Measurements from ENCODE around the gene MRPS27. TPM values are rescaled to one million over a fixed set of nuclear protein-coding genes. Genes with fewer than 3 reads are reported as not detected.

MRPS27 gene
- total RNA-seq, 6 experiments from 2014 or later = 28.6 to 40.3 (median 36.0) TPM

DNA sequence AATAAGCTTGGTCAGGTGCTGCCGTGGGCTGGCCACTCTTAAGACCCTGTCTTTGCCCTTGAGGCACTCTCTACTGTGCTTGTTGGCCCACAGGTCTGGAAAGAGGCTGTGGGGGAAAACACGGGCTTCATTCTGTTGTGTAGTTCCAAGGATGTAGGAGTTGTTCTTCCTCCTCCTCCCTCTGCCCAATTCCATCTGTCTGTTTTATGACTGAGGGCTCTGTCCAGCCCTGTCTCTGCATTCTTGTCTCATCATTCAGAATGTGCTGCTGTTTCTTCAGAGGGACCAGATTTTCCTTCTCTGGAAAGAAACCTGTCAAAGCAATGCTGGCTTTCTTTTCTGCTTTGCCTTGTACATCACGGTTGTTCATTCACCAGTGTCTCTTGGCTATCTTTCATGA, 128.6 kb downstream of the MRPS27 start:
- ATAC-seq (no peak), DNase-seq (no peak)
- TF ChIP-seq POLR2A (IDR thresholded peaks at IDR 0.05) (no peak), CTCF (IDR thresholded peaks at IDR 0.05) (no peak)
- intact Hi-C loops (cut with DNase I) = no loop called here
- Histone ChIP-seq H3K4me1 (no peaks in the 10 kb centered on the region), H3K27me3 (no peaks in the 10 kb centered on the region), H3K36me3 (no peaks in the 10 kb centered on the region), H3K9me3 (no peaks in the 10 kb centered on the region), H3K27ac (no peak overlapping the region), H3K4me3 (no peak overlapping the region)
- WGBS (ENCODE audit: insufficient coverage, low coverage, low lambda C conversion rate, missing lambda C conversion rate) = 26% methylated on average over 3 of the region's 3 CpGs

DNA sequence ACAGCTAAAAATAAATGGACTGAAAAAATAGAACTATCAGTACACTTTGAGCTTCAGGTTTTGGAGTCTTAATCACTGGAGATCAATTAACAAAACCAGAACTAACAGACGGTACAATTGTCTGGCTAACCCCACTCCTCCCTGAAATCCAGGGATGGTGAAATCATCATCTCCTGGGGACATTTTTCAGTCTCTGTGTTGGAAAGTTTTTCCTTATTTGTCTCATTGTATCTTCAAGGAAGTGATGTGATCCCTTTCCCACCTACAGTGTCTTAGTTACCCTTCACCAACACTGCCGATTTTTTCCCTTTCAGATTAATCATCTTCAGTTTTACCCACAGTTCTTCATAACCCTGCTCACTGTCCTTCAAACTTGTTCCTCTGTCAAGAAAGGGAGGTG, 130.9 kb downstream of the MRPS27 start:
- ATAC-seq = no peak
- Histone ChIP-seq H3K27ac (no peak overlapping the region), H3K36me3 (no peaks in the 10 kb centered on the region), H3K27me3 (no peaks in the 10 kb centered on the region), H3K4me1 (no peaks in the 10 kb centered on the region), H3K4me3 (no peak overlapping the region), H3K9me3 (no peaks in the 10 kb centered on the region)
- DNase-seq = no peak
- no peak for TF ChIP-seq CTCF (IDR thresholded peaks at IDR 0.05)
- no peak for TF ChIP-seq POLR2A (IDR thresholded peaks at IDR 0.05)
- intact Hi-C loops (cut with DNase I) = no loop called here
- 88% methylated on average over 2 of the region's 2 CpGs for WGBS (ENCODE audit: insufficient coverage, low coverage, low lambda C conversion rate, missing lambda C conversion rate)

GRCh38 chr5:72188166-72188565, 131.9 kb downstream of the MRPS27 start:
- WGBS (ENCODE audit: insufficient coverage, low coverage, low lambda C conversion rate, missing lambda C conversion rate) = 71% methylated on average over 2 of the region's 2 CpGs
- no peak for DNase-seq

DNA sequence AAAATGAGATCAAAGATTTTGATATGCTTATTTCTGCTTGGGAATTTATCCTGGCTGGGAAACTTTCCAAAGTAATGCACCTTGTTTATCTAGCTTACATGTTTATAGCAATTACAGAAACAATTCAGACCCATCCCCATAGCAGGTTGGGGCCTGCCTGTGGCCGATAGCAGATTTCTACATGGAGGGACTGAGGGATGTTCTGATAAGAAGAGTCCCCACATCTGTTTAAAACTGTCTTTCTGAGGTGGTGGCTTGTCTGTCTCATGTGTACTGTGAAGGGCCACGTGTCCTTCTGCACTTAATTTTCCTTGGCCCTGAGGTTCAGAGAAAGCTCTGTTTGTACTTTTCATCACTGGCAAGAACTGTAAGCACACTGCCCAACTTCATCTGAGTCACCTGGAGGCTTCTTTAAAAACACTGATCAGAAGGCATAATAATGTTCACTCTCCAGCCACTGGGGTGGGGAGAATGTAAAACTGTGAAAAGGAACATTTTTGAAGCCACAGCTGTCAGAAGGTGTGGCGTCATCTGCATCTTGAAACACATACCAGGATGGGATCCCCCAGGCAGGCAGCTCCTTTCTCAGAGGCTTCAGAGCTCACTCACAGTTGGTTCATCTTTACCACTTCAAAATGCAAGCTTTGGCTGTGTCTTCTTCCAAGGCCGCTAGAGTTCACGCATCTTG, 132.5 kb downstream of the MRPS27 start:
- no peak for ATAC-seq
- TF ChIP-seq POLR2A (IDR thresholded peaks at IDR 0.05) = no peak
- TF ChIP-seq CTCF (IDR thresholded peaks at IDR 0.05) = no peak
- no peak for DNase-seq
- 59% methylated on average over 3 of the region's 5 CpGs for WGBS (ENCODE audit: insufficient coverage, low coverage, low lambda C conversion rate, missing lambda C conversion rate)
- no peaks in the 10 kb centered on the region for H3K4me1 ChIP-seq
- H3K27ac ChIP-seq = no peak overlapping the region
- no peaks in the 10 kb centered on the region for H3K9me3 ChIP-seq
- no peak overlapping the region for H3K4me3 ChIP-seq
- no peaks in the 10 kb centered on the region for H3K27me3 ChIP-seq
- no peaks in the 10 kb centered on the region for H3K36me3 ChIP-seq
- intact Hi-C loops (cut with DNase I) = no loop called here

More at GRCh38 chr5:72188166-72188565, 131.9 kb downstream of the MRPS27 start:
- Histone ChIP-seq H3K9me3 (no peaks in the 10 kb centered on the region), H3K4me1 (no peaks in the 10 kb centered on the region), H3K4me3 (no peak overlapping the region), H3K36me3 (no peaks in the 10 kb centered on the region), H3K27ac (no peak overlapping the region), H3K27me3 (no peaks in the 10 kb centered on the region)
- ATAC-seq = no peak
- TF ChIP-seq POLR2A (IDR thresholded peaks at IDR 0.05) = no peak
- TF ChIP-seq CTCF (IDR thresholded peaks at IDR 0.05) = no peak
- intact Hi-C loops (cut with DNase I) = no loop called here
